GM18951 (cell line): ENCODE results near the gene HAUS2.

Experiments
- POLR2A ChIP-seq: IDR thresholded peaks from 4 replicates; pipeline ENCODE4 v1.6.1; 2011; ENCODE audit warnings: mild to moderate bottlenecking; ENCODE audit not compliant: insufficient read length, insufficient read depth; ENCODE audit errors: extremely low read depth
- in situ Hi-C: fragments of 300-500 bp; cut with MboI; formaldehyde crosslinking; loops from one replicate; pipeline ENCODE4 v1.12.0; 2022; ENCODE audit warnings: low sequenced_read_pairs, mixed read lengths, inconsistent platforms; ENCODE audit not compliant: unreplicated experiment

HAUS2 gene

DNA sequence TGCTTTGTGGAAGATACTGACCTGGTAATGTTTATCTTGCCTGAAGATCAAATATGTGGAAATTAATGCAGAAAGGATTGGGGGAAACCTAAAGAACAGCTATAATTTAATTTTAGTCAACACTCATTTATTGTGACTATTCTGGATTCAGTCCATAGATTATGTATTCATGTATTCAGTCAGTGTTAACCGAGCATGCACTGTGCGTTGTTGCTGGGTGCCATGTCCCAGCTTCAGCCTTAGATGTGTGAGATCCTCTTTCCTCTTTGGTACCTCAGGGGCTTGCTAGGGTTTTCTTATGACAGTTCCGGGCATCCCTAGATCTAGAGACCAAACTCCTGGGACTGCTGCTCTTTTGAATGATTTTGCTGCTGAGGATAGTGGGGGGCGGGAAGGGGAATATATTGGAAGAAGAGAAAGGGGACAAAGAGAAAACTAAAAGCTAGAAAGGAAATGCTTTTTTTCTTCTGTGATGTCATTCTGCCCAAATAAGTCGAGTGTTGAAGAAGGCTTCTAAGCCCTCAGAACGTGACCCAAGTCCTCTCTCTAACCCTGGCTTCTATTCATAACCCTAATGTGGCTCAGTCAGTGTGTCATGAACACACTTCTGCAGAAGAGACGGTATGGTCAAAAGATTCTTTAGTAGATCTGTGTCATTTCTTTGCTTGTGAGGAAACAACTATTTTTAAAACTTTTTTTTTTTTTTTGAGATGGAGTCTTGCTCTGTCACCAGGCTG, 60.3 kb downstream of the HAUS2 start:
- TF ChIP-seq POLR2A = no peak
- in situ Hi-C loops = no loop called here

DNA sequence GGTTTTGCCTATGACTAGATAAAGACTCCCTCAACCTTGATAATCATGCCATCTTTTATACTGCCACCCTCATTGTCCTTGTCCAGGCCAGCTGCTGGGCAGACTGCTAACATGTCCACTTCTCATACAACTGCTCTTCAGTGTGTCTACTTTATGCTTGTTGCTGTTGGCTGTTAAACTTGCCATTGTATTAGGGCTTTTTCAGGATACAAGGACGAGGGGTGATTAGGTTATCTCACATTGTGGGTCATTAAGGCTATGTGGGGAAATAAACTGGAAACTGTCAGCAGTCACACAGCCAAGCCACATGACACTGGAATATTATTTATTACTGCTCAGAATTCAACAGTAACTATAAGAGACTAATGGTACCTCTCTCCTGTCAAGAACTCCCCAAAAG, 62.9 kb downstream of the HAUS2 start:
- in situ Hi-C loops = no loop called here
- no peak for TF ChIP-seq POLR2A

DNA sequence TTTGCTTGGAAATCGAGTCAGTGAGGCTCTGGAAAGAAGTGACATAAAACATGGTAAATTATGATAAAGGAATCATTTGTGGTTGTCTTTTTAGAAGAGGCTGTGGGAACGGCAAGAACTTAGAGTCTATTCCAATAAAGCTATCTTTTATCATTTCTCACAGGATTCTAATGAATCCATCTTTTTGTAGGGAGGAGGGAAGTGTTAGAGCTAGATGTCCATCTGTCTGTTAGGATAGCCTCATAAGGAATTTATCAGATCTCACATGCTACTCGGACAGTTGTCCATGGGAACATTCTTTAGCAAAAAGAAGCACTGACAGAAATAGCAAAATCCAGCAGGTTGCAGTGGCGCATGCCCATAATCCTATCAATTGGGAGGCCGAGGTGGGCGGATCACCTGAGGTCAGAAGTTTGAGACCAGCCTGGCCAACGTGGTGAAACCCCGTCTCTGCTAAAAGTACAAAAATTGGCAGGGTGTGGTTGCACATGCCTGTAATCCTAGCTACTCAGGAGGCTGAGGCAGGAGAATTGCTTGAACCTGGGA, 63.8 kb downstream of the HAUS2 start:
- no peak for TF ChIP-seq POLR2A
- in situ Hi-C loops = no loop called here

DNA sequence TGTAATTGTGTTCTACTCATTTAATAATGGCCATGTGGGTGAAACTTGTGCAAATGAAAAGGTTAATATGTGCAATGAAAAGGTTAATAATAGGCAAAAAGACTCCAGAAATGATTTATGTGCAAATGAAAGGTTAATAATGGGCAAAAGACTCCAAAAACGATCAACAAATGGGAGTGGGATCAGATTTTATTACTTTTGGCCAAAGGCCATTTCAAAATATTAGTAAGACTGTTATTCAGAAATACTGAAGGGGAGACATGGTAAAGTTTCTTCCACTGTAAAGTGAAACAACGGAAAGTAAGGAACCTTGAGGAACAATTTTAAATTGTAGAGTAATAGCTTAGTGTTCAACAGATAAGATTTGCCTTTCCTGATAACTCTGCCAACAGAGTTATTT, 67.5 kb downstream of the HAUS2 start:
- in situ Hi-C loops = no loop called here
- no peak for TF ChIP-seq POLR2A
